CD4-positive, alpha-beta T cell treated with Interleukin-15 for 4 hours (primary cell): Measurements from ENCODE around the gene TMEM14A.
"Not testable (repeated sequence)": the region's sequence is repeated elsewhere in the genome, so short reads cannot be mapped to it uniquely, and the experiment has no call there.

Source experiments
- DNase-seq: peaks from one replicate; pipeline ENCODE4 v3.0.0-alpha.2; 2020; ENCODE audit warnings: low spot score

TMEM14A gene

DNA sequence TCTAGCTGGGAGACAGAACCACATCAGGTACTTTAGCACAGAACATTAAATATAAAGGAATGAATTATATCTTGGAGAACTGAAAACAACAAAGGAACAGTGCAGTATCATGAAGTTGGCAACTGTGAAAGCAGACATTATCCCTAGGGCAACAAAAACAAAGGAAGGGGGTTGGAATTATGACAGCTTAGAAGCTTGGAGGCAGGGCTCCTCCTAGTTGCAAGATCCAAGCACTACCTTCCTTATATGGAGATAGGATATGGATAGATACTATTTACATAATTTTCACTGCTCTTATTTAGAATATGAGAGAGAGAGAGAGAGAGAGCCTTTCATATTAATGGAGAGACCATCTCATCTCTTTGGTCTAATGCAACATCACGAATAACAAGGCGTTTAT is 27.0 kb downstream of the TMEM14A start:
- DNase-seq, result no peak

- DNase-seq, result no peak
Measured at GRCh38 chr6:52704060-52704459, 33.1 kb downstream of the TMEM14A start.

DNA sequence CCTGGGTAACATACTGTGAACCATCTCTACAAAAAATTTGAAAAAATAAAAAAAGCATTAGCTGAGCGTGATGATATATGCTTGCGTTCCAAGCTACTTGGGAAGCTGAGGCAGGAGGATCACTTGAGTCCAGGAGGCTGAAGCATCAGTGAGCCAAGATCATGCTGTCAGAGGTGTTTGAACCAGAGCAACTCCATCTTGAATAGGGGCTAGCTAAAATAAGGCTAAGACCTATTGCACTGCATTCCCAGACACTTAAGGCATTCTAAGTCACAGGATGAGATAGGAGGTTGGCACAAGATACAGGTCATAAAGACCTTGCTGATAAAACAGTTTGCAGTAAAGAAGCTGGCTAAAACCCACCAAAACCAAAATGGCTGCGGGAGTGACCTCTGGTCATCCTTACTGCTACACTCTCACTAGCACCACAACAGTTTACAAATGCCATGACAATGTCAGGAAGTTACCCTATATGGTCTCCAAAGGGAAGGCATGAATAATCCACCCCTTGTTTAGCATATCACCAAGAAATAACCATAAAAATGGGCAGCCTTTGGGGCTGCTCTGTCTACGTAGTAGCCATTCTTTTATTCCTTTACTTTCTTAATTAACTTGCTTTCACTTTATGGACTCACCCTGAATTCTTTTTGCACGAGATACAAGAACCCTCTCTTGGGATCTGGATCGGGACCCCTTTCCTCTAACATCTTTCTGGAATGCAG is 34.0 kb downstream of the TMEM14A start:
- not testable (repeated sequence) for DNase-seq

GRCh38 chr6:52706001-52706400 is 35.1 kb downstream of the TMEM14A start:
- no peak for DNase-seq

DNA sequence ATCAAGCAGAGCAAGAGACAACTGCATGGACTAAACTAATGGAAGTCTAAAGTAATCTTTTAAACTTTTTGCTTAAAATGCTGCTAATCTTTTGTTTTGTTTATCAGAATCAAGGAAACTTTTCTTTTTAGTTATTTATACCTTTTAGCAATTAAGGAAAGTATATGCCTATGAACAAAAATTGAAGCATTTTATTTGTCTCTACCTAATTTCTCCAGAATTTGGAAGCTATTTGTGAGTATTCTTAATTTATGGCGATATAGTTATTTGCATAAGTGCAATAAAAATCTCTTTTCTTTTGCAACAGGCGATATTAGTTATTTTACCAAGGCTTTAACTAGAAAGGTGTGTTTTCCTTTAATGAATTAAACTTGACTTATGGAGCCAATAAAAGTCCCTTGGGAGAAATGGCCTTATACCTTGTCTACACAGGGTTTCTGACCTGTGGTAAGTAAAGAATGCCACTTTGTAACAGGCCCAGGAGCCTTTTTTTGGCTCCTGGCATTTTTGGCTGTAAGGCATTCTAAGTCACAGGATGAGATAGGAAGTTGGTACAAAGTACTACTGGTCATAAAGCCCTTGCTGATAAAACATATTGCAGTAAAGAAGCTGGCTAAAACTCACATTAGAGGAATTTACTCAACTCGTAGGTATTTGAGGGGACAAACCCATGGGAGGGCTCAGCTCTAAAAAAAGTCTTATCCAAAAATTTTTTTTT is 37.2 kb downstream of the TMEM14A start:
- no peak for DNase-seq

DNA sequence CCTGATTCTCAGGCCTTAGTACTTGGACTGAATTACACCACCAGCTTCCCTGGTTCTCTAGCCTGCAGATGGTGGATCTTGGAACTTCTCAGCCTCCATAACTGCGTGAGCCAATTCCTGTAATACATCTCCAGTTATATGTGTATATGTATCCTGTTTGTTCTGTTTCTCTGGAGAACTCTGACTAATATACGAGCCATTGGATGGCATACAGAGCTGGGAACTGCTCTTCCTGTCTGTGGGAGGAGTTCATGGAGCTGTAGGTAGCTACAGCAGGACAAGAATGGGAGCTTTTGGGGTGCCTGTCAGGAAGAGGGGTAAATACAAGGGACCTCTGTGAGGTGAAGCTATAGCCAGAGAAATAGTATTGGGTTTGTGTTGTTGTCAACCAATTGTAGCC is 41.2 kb downstream of the TMEM14A start:
- no peak for DNase-seq

DNA sequence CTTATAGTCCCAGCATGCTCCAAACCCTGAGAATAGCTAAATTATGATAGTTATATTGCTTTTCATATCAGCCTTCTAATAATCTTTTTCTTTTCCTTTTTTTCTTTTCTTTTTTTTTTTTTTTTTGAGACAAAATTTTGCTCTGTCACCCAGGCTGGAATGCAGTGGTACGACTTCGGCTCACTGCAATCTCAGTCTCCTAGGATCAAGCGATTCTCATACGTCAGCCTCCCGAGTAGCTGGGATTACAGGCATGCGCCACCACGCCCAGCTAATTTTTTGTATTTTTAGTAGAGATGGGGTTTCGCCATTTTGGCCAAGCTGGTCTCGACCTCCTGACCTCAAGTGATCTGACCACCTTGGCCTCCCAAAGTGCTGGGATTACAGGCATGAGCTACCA is 43.8 kb downstream of the TMEM14A start:
- not testable (repeated sequence) for DNase-seq

DNA sequence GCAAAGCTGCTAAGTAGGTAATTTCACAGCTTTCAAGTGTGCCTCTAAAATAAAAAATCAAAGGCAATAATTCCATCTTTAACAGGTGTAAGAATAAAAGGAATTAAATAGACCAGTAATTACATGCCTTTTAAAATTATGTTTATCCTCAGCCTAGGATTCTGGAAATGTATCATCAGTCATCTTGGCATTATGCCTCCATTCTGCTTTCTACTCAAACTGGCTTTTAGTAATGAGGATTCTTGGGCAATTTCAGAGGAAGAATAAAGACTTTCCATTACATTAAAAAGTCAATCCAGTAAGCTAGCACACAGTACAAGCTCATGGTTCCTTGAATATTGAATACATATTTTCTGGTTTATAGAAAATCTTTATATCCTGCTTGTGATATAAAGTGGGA is 47.6 kb downstream of the TMEM14A start:
- DNase-seq, result no peak

GRCh38 chr6:52720321-52720720 is 49.4 kb downstream of the TMEM14A start:
- DNase-seq, result no peak

- no peak for DNase-seq
Measured at GRCh38 chr6:52724042-52724405, 53.1 kb downstream of the TMEM14A start.

GRCh38 chr6:52724406-52725121 is 53.7 kb downstream of the TMEM14A start:
- peak; percentile 37 for DNase-seq

DNA sequence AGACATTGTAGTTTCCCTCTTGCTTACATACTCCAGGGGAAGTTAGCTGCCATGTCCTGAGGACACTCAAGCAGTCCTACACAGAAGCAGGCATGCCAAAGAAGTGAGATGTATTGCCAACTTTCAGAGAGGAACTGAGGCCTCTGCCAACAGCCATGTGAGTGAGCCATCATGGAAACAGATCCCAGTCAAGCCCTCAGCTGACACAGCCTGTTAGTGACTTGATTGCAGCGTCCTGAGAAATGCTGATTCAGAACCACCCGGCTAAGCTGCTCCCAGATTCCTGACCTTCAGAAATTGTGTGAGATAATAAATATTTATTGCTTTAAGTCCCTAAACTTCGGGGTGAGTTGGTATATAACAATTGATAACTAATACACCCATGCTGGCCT is 54.2 kb downstream of the TMEM14A start:
- no peak for DNase-seq

DNA sequence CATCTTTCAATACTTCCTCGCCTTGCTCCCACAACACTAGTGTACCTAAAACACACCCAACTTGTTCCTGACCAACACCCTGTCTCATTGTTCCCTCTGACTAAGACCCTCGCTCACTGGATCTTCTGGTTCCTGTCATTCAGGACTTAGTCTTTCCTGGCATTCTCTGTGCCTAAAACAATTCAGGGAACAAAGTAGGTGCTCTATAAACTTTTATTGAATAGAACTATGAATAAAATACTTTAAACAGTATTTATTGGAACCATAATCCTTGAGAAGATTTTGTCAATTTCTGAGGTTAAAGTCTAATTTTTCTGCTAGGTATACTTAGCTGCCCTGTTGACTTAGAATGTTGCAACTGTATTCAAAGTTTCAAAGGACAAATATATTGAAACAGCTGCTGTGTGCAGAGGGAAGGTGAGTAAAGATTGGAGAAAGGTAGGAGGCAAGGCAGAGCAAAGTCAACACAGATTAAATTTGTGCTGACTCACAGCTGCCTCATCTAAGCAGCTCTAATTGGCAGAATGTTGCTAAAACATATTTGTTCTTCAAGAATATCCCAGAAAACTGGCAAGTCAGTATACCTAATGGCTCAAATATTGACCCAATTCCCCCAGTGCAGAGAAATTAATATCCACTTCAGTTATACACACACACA is 54.8 kb downstream of the TMEM14A start:
- DNase-seq, result no peak

DNA sequence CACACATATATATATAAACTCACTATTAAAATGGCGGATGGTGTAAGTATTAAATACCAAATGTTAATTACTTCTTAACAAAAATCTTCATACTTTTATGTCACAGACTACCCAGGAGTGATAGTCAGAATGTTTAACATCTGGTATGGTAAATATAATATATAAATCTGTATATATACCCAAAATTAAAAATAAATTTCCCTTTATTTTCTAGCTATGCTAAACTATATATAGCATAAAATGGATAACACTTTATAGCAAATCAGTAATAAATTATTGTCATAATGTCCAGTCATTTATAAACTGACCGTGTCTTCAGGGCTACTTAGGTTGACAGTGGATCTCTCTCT is 55.3 kb downstream of the TMEM14A start:
- DNase-seq, result no peak

- DNase-seq, result no peak
Measured at GRCh38 chr6:52726741-52727535, 56.0 kb downstream of the TMEM14A start.

DNA sequence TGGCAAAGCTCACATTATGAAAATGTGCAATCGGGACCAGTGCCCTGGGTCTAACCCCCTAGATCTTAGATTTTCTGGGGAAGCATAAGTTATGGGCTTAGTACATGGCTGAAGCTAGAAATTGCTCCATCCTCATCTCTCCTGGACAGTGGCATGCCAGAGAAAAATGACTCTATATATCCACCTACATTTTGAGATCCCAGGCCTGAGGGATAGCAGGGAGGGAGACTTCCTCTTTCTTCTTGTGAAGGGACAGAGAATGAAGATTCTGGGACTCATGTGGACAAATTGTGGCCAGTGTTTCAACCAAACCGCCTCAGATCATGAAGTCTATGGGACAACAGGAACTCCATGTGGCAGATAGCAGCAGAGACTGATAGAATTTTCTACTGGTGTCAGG is 57.0 kb downstream of the TMEM14A start:
- no peak for DNase-seq

DNA sequence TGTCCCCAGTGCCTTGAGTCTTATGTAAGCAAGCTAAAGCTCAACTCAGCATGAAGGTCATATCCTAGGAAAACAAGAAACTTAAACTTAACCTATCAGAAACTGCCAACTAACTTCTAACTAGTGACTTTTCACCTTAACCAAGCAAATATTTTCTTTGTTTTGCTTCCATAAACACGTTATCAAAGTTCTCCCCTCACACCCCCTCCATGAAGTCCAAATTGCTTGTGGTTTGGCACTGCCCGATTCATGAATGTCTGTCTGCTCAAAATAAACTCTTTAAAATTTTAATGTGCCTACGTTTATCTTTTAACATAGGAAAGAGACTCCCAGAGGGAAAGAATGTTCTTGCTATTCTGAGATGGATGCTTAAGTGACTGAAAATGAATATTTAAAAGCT is 57.5 kb downstream of the TMEM14A start:
- DNase-seq, result no peak

GRCh38 chr6:52729576-52729975 is 58.7 kb downstream of the TMEM14A start:
- DNase-seq, result no peak

- DNase-seq, result no peak
Measured at GRCh38 chr6:52731719-52732118, 60.8 kb downstream of the TMEM14A start.

- no peak for DNase-seq
Measured at GRCh38 chr6:52733172-52733571, 62.3 kb downstream of the TMEM14A start.

DNA sequence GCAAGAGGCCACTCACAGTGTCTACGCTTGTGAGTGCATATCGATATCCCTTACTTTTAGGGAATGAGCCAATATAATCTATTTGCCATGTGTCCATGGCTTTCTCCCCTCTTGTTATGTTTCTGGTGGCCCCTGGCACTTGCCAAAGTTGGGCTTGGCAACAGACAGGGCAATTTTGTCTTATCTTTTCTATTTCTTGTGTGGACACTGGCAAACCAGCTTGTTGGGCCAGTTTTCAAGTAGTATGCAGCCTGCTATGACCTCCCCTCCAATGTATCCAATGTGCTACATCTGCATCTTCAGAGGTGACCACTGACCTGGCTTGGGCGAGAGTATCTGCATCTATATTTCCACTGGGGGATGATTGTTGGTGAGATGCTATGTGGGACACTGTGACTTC is 63.2 kb downstream of the TMEM14A start:
- DNase-seq, result no peak

GRCh38 chr6:52735071-52735470 is 64.2 kb downstream of the TMEM14A start:
- no peak for DNase-seq
